GM12878 (cell line): ENCODE data around the gene CLRN1.

Experiments used
- BCL11A ChIP-seq: IDR thresholded peaks from 2 replicates; pipeline ENCODE4 v1.6.1; 2011; ENCODE audit warnings: low read depth, low read length
- EZH2 ChIP-seq: IDR thresholded peaks from 2 replicates; pipeline ENCODE4 v1.6.1; 2012; ENCODE audit warnings: low read depth, mild to moderate bottlenecking, control low read depth, inconsistent platforms, low read length, borderline replicate concordance; ENCODE audit not compliant: control insufficient read depth
- FOXK2 ChIP-seq: fragments of 450-650 bp; IDR thresholded peaks from 2 replicates; pipeline ENCODE4 v1.6.1; 2017; ENCODE audit warnings: mild to moderate bottlenecking, moderate library complexity
- RELB ChIP-seq: fragments of 450-650 bp; IDR thresholded peaks from 2 replicates; pipeline ENCODE4 v1.6.1; 2017; ENCODE audit warnings: low read depth, mild to moderate bottlenecking, moderate library complexity
- REST ChIP-seq: IDR thresholded peaks from 2 replicates; pipeline ENCODE4 v1.6.1; 2012; ENCODE audit warnings: mild to moderate bottlenecking, low read depth, low read length

GRCh38 chr3:150920236-150920635 is 52.3 kb downstream of the CLRN1 start:
- no peak for TF ChIP-seq BCL11A
- no peak for TF ChIP-seq REST
- no peak for TF ChIP-seq RELB
- TF ChIP-seq EZH2: no peak
- TF ChIP-seq FOXK2: no peak
